AG04449 (cell line): ENCODE measurements around the gene COPA.

Experiments
- CTCF ChIA-PET: fragments of 350-600 bp; formaldehyde crosslinking; extraction: SDS; loops from one replicate; lab custom pipeline; 2021; ENCODE audit warnings: antibody characterized with exemption; lab: Yijun Ruan, JAX
- POLR2A ChIA-PET: fragments of 400-600, 350-600 bp; formaldehyde crosslinking; extraction: SDS; loops from one replicate; lab custom pipeline; 2020; ENCODE audit warnings: antibody characterized with exemption, inconsistent platforms; lab: Yijun Ruan, JAX
- DNase-seq: peaks from one replicate; pipeline ENCODE4 v3.0.0-alpha.2; 2010; ENCODE audit warnings: low read depth, low spot score
- H3K4me3 ChIP-seq: 2 replicates; pipeline ENCODE4 v1.5.1; 2011; ENCODE audit warnings: low read depth, mild to moderate bottlenecking, control low read depth, low read length
- TF ChIP-seq, protein P1 (sequence below): IDR thresholded peaks from one replicate; pipeline ENCODE4 v1.5.1; 2011; ENCODE audit warnings: mild to moderate bottlenecking, moderate library complexity, low read length, control low read depth, inconsistent platforms; ENCODE audit not compliant: insufficient read depth; ENCODE audit errors: missing control alignments

The COPA gene

DNA sequence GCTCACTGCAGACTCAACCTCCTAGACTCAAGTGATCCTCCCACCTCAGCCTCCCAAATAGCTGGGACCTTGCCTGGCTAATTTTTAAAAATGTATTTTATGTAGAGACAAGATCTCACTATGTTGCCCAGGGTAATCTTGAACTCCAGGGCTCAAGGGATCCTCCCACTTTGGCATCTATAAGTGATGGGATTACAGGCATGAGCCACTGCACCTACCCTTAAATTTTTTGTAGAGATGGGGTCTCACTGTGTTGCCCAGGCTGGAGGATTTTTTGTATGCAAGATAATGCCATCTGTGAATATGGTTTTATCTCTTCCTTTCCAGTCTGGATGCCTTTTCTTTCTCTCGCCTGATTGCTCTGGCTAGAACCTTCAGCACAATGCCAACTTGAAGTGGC is 72.0 kb downstream of the COPA start:
- TF ChIP-seq, protein P1, sequence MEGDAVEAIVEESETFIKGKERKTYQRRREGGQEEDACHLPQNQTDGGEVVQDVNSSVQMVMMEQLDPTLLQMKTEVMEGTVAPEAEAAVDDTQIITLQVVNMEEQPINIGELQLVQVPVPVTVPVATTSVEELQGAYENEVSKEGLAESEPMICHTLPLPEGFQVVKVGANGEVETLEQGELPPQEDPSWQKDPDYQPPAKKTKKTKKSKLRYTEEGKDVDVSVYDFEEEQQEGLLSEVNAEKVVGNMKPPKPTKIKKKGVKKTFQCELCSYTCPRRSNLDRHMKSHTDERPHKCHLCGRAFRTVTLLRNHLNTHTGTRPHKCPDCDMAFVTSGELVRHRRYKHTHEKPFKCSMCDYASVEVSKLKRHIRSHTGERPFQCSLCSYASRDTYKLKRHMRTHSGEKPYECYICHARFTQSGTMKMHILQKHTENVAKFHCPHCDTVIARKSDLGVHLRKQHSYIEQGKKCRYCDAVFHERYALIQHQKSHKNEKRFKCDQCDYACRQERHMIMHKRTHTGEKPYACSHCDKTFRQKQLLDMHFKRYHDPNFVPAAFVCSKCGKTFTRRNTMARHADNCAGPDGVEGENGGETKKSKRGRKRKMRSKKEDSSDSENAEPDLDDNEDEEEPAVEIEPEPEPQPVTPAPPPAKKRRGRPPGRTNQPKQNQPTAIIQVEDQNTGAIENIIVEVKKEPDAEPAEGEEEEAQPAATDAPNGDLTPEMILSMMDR: no peak
- H3K4me3 ChIP-seq: no peak overlapping the region
- ChIA-PET POLR2A (no interaction called here), CTCF (interaction anchor here (2.8 kb wide), 1 partner anchor 21 kb away, joined by 15 read pairs; no protein-coding TSS in a partner anchor)
- DNase-seq: no peak

DNA sequence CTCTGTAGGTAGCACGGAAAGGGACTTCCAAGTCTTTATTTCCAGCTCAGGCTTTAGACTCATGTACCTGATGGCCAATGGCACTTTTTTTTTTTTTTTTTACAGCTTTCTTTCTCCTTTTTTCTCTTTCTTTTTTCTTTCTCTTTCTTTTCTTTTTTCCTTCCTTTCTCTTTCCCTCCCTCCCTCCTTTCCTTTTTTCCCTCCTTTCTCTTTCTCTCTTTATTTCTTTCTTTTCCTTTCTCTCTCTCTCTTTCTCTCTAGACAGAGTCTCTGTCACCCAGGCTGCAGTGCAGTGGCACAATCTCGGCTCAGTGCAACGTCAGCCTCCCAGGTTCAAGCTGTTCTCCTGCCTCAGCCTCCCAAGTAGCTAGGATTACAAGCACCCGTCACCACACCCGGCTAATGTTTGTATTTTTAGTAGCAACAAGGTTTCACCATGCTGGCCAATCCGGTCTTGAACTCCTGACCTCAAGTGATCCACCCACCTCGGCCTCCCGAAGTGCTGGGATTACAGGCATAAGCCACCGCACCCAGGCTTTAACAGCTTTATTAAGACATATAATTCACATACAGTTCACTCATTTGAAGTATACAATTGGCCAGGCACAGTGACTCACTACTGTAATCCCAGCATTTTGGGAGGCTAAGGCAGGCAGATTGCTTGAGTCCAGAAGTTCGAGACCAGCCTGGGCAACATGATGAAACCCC is 75.6 kb downstream of the COPA start:
- POLR2A ChIA-PET: no interaction called here
- no peak for DNase-seq
- CTCF ChIA-PET: interaction anchor here (0.7 to 1.0 kb wide), 3 partner anchors 10 to 182 kb away, joined by 3 to 4 read pairs (median 3); no protein-coding TSS in a partner anchor
- H3K4me3 ChIP-seq: no peak overlapping the region
- TF ChIP-seq, protein P1: no peak

DNA sequence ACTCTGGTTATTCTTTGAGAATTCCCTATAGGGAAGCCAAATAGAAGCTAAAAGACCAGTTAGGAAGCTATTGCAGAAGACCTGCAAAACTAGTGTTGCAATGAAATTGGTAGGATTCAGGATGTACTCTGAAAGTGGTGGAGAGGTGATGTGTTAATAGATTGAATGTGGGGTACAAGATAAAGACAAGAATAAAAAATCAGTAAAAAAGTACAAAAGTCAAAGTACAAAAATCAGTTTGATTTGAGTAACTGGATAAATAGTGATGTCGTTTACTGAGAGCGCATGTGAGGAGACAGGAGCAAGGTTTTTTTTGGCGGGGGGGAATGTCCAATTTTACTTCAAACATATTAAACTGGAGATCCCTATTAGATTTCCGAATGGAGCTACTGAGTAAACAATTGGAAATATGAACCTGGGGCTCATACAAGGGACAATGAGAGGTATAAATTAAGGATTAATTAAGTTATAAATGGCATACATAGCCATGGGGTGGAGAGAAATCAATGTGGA is 78.2 kb downstream of the COPA start:
- ChIA-PET CTCF (interaction anchor here (0.6 to 3.0 kb wide), 12 partner anchors 12 to 259 kb away, joined by 3 to 21 read pairs (median 3); no protein-coding TSS in a partner anchor), POLR2A (interaction anchor here (0.9 kb wide), 1 partner anchor 20 kb away, joined by 3 read pairs; the partner anchor contains the start of gene PEX19)
- TF ChIP-seq, protein P1: no peak
- no peak for DNase-seq
- H3K4me3 ChIP-seq: no peak overlapping the region

DNA sequence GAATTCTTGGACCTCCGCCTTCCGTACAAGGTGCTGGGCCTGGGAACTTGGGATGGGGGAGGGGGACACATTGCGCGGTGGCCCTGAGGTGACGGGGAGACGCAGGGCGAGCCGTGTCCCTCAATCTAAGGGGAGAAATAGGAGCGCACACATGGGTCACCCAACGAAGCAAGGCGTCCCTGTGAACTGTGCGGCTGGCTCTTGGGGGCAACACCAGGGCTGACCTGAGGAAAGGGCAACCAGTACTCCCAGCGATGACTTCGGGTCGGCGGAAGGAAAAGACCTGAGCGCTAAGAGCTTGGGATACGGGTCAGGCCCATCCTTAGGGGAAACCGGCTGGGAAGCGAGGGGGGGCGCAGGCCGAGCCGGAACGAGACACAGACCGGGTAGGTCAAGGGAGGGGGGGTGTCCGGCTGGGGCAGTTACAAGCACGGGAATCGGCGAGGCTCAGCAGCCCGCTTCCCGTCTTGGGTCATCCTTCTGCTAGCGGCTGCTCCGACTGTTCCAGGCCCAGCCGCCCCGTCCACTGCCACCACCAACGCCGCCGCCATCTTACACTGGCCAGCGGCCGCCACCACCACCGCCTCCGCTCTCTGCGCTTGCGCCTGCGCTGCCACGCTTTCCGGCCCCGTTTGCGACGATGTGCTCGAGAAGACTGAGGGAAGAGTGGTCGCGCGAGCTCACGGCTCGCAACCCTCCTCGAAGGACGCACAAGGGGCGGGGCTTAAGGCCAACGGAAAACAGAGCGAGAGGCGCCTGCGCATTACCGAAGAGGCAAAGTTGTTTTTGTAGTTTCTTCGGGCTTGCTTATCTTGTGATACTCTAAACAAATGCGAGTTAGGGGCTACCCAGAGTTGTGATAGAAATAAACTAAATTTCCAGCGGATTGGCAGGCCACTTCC is 80.9 kb downstream of the COPA start, which contains the start of gene DCAF8:
Gene DCAF8 (minus strand): TSS at position 657 of the 902 bp plus-strand sequence. CDS start 18,541 bp downstream, outside the sequence.
- ChIA-PET POLR2A (interaction anchor here (1.0 to 1.6 kb wide), 4 partner anchors 11 to 137 kb away, joined by 3 to 8 read pairs (median 4); partner anchors contain the start of gene PEX19), CTCF (interaction anchor here (0.7 to 3.8 kb wide), 7 partner anchors 11 to 177 kb away, joined by 3 to 34 read pairs (median 3); no protein-coding TSS in a partner anchor)
- TF ChIP-seq, protein P1: no peak
- peak within 1 kb of the TSS; percentile 99 for H3K4me3 ChIP-seq
- DNase-seq: peak; percentile 76

DNA sequence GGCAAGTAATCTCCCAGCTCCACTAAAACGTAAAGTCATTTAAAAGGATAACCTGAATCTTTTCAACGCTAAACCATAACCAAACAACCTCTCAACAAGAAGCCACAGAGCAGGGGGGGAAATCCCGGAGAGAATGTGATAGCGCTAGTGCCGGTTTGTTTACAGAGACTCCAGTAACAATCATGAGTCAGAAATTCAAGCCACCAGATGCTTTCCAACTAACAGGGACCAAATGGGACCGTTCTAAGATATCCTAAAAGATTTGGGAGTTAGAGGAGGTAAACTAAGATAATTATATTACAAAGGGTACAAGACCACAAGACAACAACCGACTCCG is 81.5 kb downstream of the COPA start:
- peak overlapping the region; percentile 99 for H3K4me3 ChIP-seq

More for the DNA sequence above, 81.5 kb downstream of the COPA start:
- TF ChIP-seq, protein P1: no peak
- ChIA-PET CTCF (interaction anchor here (1.3 to 3.8 kb wide), 6 partner anchors 10 to 176 kb away, joined by 3 to 34 read pairs (median 11); no protein-coding TSS in a partner anchor), POLR2A (interaction anchor here (1.1 to 1.6 kb wide), 2 partner anchors 53 to 137 kb away, joined by 3 to 4 read pairs; no protein-coding TSS in a partner anchor)
- DNase-seq: peak; percentile 52
